GM10248 (cell line): Measurements from ENCODE around the gene PDGFD.

Experiments used
- CTCF ChIA-PET: fragments of 300-600 bp; sonication (Branson Sonifier 250); formaldehyde crosslinking; extraction: SDS; loops from one replicate; lab custom pipeline; 2021; ENCODE audit warnings: antibody characterized with exemption; lab: Yijun Ruan, JAX
- POLR2A ChIA-PET: fragments of 350-650 bp; sonication (Branson Sonifier 250); formaldehyde crosslinking; extraction: SDS; loops from one replicate; lab custom pipeline; 2020; ENCODE audit warnings: antibody characterized with exemption; lab: Yijun Ruan, JAX
- DNase-seq: peaks from one replicate; pipeline ENCODE4 v3.0.0; 2012; ENCODE audit errors: extremely low spot score
- CTCF ChIP-seq: IDR thresholded peaks from 2 replicates; pipeline ENCODE4 v1.5.1; 2012; ENCODE audit warnings: mild to moderate bottlenecking, low read depth; ENCODE audit errors: extremely low read depth, missing control alignments, control extremely low read depth

PDGFD gene

DNA sequence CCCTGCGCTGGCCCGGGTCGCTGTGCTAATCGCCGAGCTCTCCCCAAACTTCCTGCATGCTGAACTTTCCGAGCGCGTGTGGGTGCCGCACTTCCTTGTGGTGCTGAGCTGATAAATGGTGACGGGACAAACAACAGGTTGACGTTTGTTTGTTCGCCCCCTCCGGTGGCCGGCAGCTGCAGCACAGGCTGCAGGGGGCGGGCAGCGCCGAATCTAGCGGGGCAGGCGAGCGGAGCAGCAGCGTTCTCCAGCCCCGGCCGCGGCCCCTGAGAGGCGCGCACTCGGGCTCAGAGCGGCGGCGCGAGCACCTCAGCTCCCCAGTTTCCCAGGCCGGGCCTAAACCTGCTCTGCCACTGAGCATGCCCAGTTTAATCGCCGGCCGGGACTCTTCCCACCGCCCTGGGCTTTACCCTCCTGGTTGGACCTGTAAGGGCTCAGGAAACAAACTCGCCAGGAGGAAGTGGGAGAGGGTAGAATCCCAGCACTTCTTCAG is at the start of gene PDGFD:
Gene PDGFD (minus strand): TSS at position 120 of the 493 bp plus-strand sequence.
- ChIA-PET POLR2A (no interaction called here), CTCF (interaction anchor here (1.2 to 2.3 kb wide), 3 partner anchors 8 to 234 kb away, joined by 3 to 9 read pairs (median 4); no protein-coding TSS in a partner anchor)
- peak; percentile 47 for DNase-seq
- TF ChIP-seq CTCF, result peak; percentile 18

DNA sequence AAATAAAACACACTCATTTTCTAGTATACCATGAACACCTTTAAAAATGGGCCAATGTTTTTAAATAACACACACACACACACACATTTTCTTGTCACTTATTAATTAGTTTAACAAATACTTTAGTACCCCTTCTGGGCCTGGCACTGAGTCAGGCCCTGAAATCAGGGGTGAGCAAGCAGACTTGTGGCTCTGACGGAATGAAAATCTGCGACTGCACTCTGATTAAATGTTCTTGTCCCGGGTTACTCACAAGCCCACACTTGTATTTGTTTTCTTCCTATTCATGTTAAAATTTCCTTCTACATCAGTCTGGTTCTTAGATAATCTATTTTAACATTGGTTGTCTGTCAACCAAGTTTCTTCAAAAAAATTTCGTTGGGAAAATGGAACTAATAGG is 43.0 kb upstream of the PDGFD start:
- no peak for DNase-seq
- CTCF ChIA-PET, result no interaction called here
- POLR2A ChIA-PET, result no interaction called here
- TF ChIP-seq CTCF, result no peak

- CTCF ChIA-PET, result no interaction called here
- DNase-seq, result no peak
- no peak for TF ChIP-seq CTCF
- POLR2A ChIA-PET, result no interaction called here
These were observed 41.9 kb upstream of the PDGFD start for GRCh38 chr11:104205838-104206237.

GRCh38 chr11:104200688-104201087 is 36.7 kb upstream of the PDGFD start:
- no peak for TF ChIP-seq CTCF
- no peak for DNase-seq
- CTCF ChIA-PET, result no interaction called here
- POLR2A ChIA-PET, result no interaction called here

- TF ChIP-seq CTCF, result no peak
- POLR2A ChIA-PET, result no interaction called here
- CTCF ChIA-PET, result no interaction called here
- DNase-seq, result no peak
These were observed 35.1 kb upstream of the PDGFD start for GRCh38 chr11:104199053-104199452.

DNA sequence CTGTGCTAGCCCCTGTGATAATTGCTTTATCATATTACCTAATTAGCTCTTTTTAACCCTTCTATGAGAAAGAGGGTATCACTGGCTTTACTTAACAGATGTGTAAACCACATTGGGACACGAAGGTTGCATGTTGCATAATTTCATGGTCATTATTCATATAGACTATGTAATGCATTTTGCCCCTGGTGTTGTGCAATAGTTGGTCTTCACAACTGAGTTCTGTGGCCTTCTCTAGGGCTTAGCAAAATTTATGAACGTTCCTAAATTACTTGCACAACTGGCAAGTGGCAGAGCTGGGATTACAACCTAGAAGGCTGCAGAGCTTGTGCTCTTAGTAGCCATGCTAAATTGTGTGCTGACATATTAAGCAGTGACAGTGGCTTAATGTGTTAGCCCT is 34.6 kb upstream of the PDGFD start:
- TF ChIP-seq CTCF, result no peak
- ChIA-PET CTCF (no interaction called here), POLR2A (no interaction called here)
- DNase-seq, result no peak
